K562 (cell line): ENCODE data around the gene NRTN. TPM values are rescaled to one million over a fixed set of nuclear protein-coding genes. Genes with fewer than 3 reads are reported as not detected.

ENCODE experiments used
- ATF3 ChIP-seq, 2 experiments: fragments of 450-650 bp in 1 of 2; sonication (generic) in 1 of 2; formaldehyde crosslinking in 1 of 2; IDR thresholded peaks in 1 of 2; conservative IDR thresholded peaks in 1 of 2; 2 replicates each; pipeline versions ENCODE4 v1.6.1 to v1.8.1; 2016 to 2023; ENCODE audit warnings: mild to moderate bottlenecking in 2 of 2, moderate library complexity in 2 of 2, inconsistent platforms in 1 of 2, missing genetic modification reagents in 1 of 2
- CBFA2T3 ChIP-seq: fragments of 450-650 bp; IDR thresholded peaks from 2 replicates; pipeline ENCODE4 v1.6.1; 2017
- CGGBP1 ChIP-seq: fragments of 250-450 bp; sonication (Bioruptor Pico); IDR thresholded peaks from 2 replicates; pipeline ENCODE4 v1.9.0; 2021; ENCODE audit warnings: mild to moderate bottlenecking
- DPF2 ChIP-seq: fragments of 450-650 bp; IDR thresholded peaks from 2 replicates; pipeline ENCODE4 v1.6.1; 2016
- ELK3 ChIP-seq: fragments of 450-650 bp; formaldehyde crosslinking; IDR thresholded peaks from 2 replicates; pipeline ENCODE4 v1.4.0; 2020; ENCODE audit warnings: mild to moderate bottlenecking
- FOXP4 ChIP-seq: sonication (generic); formaldehyde crosslinking; IDR thresholded peaks from 2 replicates; pipeline ENCODE4 v1.8.0; 2022; ENCODE audit warnings: mild to moderate bottlenecking, missing genetic modification reagents, borderline replicate concordance
- NBN ChIP-seq: fragments of 450-650 bp; IDR thresholded peaks from 2 replicates; pipeline ENCODE4 v1.6.1; 2016; ENCODE audit warnings: low read depth, mild to moderate bottlenecking
- PBX2 ChIP-seq, 2 experiments: IDR thresholded peaks in 1 of 2; conservative IDR thresholded peaks in 1 of 2; 2 replicates each; pipeline ENCODE4 v1.6.1; 2016; ENCODE audit warnings: low read depth in 2 of 2, mild to moderate bottlenecking in 1 of 2, missing compliant biosample characterization in 1 of 2, missing genetic modification characterization in 1 of 2, moderate library complexity in 1 of 2
- PHF20 ChIP-seq: fragments of 450-650 bp; IDR thresholded peaks from 2 replicates; pipeline ENCODE4 v1.6.1; 2018; ENCODE audit not compliant: partially characterized antibody
- RNF2 ChIP-seq: sonication (generic); IDR thresholded peaks from 2 replicates; pipeline ENCODE4 v1.6.1; 2016
- SNIP1 ChIP-seq: fragments of 450-650 bp; IDR thresholded peaks from 2 replicates; pipeline ENCODE4 v1.7.1; 2017; ENCODE audit warnings: low read depth, mild to moderate bottlenecking
- SNRNP70 ChIP-seq: fragments of 200-400 bp; formaldehyde crosslinking; optimal IDR thresholded peaks from 2 replicates; pipeline ENCODE3; 2017; ENCODE audit warnings: low read depth, low read length
- STAG1 ChIP-seq: sonication (generic); formaldehyde crosslinking; IDR thresholded peaks from 2 replicates; pipeline ENCODE4 v1.5.0; 2020; ENCODE audit warnings: missing genetic modification reagents, borderline replicate concordance
- ZBTB34 ChIP-seq: fragments of 250-450 bp; sonication (Bioruptor Pico); IDR thresholded peaks from 2 replicates; pipeline ENCODE4 v1.8.0; 2021; ENCODE audit warnings: mild to moderate bottlenecking, moderate library complexity
- ZFP30 ChIP-seq: fragments of 250-450 bp; sonication (Bioruptor Pico); IDR thresholded peaks from 2 replicates; pipeline ENCODE4 v1.8.0; 2022; ENCODE audit warnings: moderate library complexity, mild to moderate bottlenecking, inconsistent platforms, borderline replicate concordance
- ZNF23 ChIP-seq: fragments of 250-450 bp; sonication (Bioruptor Pico); IDR thresholded peaks from 2 replicates; pipeline ENCODE4 v1.4.0; 2020; ENCODE audit warnings: mild to moderate bottlenecking
- polyA plus RNA-seq, 8 experiments: library from polyadenylated mRNA; depleted of rRNA in 4 of 8; stranded (reverse) in 5 of 8; unstranded in 3 of 8; fragments of >200 nt; fragmentation: Nextera tagmentation in 2 of 8; fragmentation: Illumina TruSeq in 1 of 8; extraction: Ambion mirVana in 2 of 8; extraction: Trizol in 1 of 8; gene quantifications; 2 replicates each; pipeline versions ENCODE4 v1.2.1 to v1.2.3, GENCODE V29; 2011 to 2014; ENCODE audit warnings: inconsistent platforms in 1 of 8, missing spikeins in 1 of 8
- total RNA-seq, 7 experiments: library from RNA; depleted of rRNA in 6 of 7; stranded (reverse); fragments of >200 nt in 6 of 7; fragmentation: Illumina TruSeq in 2 of 7; extraction: Trizol in 2 of 7; gene quantifications; 2 replicates each; pipeline versions ENCODE4 v1.2.1 to v1.2.3, GENCODE V29; 2011 to 2021; ENCODE audit warnings: low replicate concordance in 1 of 7

NRTN gene
- total and polyA plus RNA-seq, 9 of the 15 experiments (the other 6 are each of a cell fraction or from before 2014, with no cell fraction given), result 0.62 to 8.1 (median 1.6) TPM; not detected in 2

GRCh38 chr19:5827891-5828660 lies 23.2 kb downstream of the NRTN start (continued):
- no peak; the same call in 1 of the 2 replicates for TF ChIP-seq CGGBP1 (CRISPR knock-in tag)
- TF ChIP-seq STAG1 (CRISPR knock-in tag), result 0 out of 2 replicates have a peak, but pooled peaks have one; percentile 27
- peak; percentile 75 for TF ChIP-seq PHF20
- TF ChIP-seq FOXP4 (CRISPR knock-in tag), result no peak
- TF ChIP-seq ZFP30 (CRISPR knock-in tag), result no peak; the same call in 1 of the 2 replicates
- 0 out of 2 replicates have a peak, but pooled peaks have one; percentile 45 for TF ChIP-seq CBFA2T3
- TF ChIP-seq ZNF23, result no peak
- no peak for TF ChIP-seq PBX2 (CRISPR knock-in tag; IDR thresholded peaks at IDR 0.05; ENCODE audit: low read depth)
- TF ChIP-seq PBX2 (tag; conservative IDR thresholded peaks at IDR 0.05; ENCODE audit: low read depth), result no peak
- TF ChIP-seq ATF3 (IDR thresholded peaks at IDR 0.05), result peak; percentile 95
- TF ChIP-seq ATF3 (CRISPR knock-in tag; conservative IDR thresholded peaks at IDR 0.05), result peak; percentile 93
- peak; percentile 77 for TF ChIP-seq NBN
- TF ChIP-seq DPF2, result peak; percentile 95
- TF ChIP-seq RNF2, result peak; percentile 84
- no peak for TF ChIP-seq SNRNP70
- no peak for TF ChIP-seq ELK3 (CRISPR knock-in tag)
- TF ChIP-seq ZBTB34 (CRISPR knock-in tag), result no peak
- TF ChIP-seq SNIP1, result no peak
